Coronary artery (tissue), 2 donors: ENCODE measurements around the gene LYPD6.

Source experiments
- DNase-seq: peaks from one replicate; pipeline ENCODE4 v3.0.0-alpha.2; 2017; ENCODE audit warnings: low spot score
- H3K27ac ChIP-seq, 2 donors: fragments of 200-600 bp; sonication (generic); one replicate each; pipeline ENCODE4 v1.5.1; 2016 to 2019
- H3K4me3 ChIP-seq: fragments of 200-600 bp; sonication (generic); 2 replicates; pipeline ENCODE4 v1.5.1; 2016; ENCODE audit warnings: mild to moderate bottlenecking, moderate library complexity
- CTCF ChIP-seq: fragments of 200-600 bp; sonication (generic); IDR thresholded peaks from one replicate; pipeline ENCODE4 v1.5.1; 2019; ENCODE audit warnings: antibody characterized with exemption

LYPD6 gene

GRCh38 chr2:149446748-149447147, 116.4 kb downstream of the LYPD6 start:
- TF ChIP-seq CTCF = no peak
- DNase-seq = no peak
- H3K4me3 ChIP-seq = no peak overlapping the region
- H3K27ac ChIP-seq = no peak overlapping the region

GRCh38 chr2:149448315-149448714, 117.9 kb downstream of the LYPD6 start:
- Histone ChIP-seq H3K27ac (no peak overlapping the region), H3K4me3 (no peak overlapping the region)
- TF ChIP-seq CTCF = no peak
- DNase-seq = no peak

DNA sequence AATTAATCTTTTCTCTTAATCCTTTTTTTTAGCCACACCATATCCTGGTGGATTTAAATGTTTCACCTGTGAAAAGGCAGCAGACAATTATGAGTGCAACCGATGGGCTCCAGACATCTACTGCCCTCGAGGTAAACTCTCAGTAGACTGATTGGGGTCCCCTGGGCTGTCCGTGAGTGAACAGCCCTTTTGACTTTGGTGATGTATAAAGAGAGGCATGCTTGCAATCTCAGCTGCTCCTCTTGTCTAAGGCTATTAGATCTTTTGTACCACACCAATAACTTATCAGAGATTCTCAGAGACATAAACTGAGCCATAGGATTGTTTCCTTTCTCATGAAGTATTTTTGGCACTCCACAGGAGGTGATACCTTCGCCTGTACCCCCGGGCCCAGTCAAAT, 118.6 kb downstream of the LYPD6 start:
- no peak for TF ChIP-seq CTCF
- no peak for DNase-seq
- no peak overlapping the region for H3K27ac ChIP-seq
- no peak overlapping the region for H3K4me3 ChIP-seq

- DNase-seq = no peak
- Histone ChIP-seq H3K27ac (no peak overlapping the region), H3K4me3 (no peak overlapping the region)
- TF ChIP-seq CTCF = no peak
Observed at GRCh38 chr2:149451417-149452165, 121.2 kb downstream of the LYPD6 start.

DNA sequence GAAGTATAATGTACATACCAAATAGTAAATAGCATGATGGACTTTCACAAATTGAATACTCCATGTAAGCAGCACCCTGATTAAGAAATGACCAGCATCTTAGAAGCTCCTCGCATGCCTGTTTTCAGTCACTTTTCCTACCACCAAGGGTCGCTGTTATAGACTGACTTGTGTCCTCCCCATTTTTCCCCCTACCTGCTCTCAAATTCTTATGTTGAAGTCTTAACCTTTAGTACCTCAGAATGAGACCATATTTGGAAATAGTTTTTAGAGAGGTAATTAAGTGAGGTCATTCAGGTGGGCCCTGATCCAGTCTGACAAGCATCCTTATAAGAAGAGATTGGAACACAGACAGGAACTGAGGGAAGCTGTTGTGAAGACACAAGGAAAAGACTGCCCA, 125.9 kb downstream of the LYPD6 start:
- TF ChIP-seq CTCF = no peak

GRCh38 chr2:149458502-149458901, 128.1 kb downstream of the LYPD6 start:
- TF ChIP-seq CTCF = no peak
- no peak for DNase-seq
- no peak overlapping the region for H3K4me3 ChIP-seq
- no peak overlapping the region for H3K27ac ChIP-seq

More for the DNA sequence above, 125.9 kb downstream of the LYPD6 start:
- H3K27ac ChIP-seq = no peak overlapping the region
- no peak overlapping the region for H3K4me3 ChIP-seq
- DNase-seq = no peak

DNA sequence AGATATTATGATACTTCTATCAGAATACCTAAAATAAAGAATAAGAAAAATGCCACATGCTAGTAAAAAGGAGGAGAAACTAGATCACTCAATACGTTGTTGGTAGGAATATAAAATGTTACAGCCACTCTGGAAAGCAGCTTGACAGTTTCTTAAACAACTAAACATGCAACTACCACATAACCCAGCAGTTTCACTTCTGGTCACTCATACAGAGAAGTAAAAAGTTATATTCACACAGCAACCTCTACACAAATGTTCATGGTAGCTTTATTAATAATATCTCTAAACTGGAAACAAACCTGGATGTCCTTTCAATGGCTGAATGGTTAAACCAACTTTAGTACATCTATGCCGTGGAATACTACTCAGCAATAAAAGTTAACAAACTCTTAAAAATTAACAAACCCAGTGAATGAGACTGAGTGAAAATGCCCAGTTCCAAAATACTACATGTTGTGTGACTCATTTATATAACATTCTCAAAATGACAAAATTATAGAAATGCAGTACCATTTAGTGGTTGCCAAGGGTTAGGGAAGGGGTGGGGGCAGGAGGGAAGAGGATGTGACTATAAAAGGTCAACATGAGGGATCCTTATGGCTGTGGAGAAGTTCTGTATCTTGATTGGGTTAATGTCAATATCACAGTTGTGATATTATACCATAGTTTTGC, 133.1 kb downstream of the LYPD6 start:
- Histone ChIP-seq H3K4me3 (no peak overlapping the region), H3K27ac (no peak overlapping the region)
- no peak for DNase-seq
- no peak for TF ChIP-seq CTCF
